GM18517 (cell line): Measurements from ENCODE around the gene PGLYRP2.

Source experiments
- ATAC-seq: cut with Tn5 transposase; IDR thresholded peaks from one replicate; pipeline ENCODE4 v1.9.1; 2021; ENCODE audit warnings: mild to moderate bottlenecking, moderate library complexity; ENCODE audit not compliant: unreplicated experiment

PGLYRP2 gene

DNA sequence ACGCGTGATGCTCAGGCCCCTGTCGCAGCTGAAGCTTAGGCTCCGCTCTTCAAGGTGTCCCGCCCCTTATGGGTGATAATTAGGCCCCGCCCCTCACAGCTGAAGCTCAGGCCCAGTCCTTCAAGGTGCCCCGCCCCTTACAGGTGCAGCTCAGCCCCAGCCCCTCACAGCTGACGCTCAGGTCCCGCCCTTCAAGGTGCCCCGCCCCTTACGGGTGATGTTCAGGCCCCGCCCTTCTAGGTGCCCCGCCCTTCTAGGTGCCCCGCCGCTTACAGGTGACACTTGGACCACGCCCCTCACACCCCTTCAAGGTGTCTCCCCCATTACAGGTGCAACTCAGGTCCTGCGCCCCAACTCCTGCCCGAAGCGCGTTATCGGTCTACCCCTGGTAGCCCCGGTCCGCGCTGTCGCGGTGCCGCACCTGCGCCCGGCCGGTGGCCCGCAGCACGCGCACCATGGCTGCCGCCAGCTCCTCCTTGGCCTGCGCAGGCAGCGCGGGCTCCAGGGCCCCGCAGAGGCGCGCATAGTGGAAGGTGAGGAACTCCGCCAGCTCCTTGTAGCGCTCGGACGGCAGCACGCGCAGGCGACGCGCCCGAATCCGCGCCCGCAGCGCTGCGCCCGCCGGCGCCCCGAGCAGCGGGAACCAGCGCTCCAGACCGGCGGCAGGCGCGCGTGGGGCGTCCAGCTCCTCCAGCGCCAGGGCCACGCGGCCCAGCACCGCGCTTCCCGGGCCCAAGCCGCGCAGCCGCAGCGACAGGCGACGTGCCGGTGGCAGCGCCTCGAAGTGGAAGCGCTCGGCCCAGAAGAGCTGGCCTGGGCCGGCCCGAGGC lies 22.2 kb downstream of the PGLYRP2 start:
- no peak for ATAC-seq

DNA sequence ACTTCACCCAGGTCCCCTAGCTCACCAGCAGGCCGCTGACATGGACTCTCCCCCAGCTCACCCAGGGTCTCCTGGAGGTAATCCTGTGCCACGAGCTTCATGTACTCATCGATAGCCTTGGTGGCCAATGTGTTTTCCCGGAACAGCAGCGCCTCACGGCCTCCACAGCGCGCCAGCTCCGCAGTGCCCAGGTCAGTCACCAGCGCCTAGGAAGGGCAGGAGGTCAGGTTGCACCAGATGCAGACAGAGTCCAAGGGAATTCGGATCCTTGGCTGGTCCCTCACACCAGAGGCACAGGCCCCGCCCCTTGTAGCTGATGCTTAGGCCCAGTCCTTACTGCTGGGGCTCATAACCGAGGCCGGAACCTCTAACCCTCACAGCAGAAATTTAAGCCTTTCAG lies 22.9 kb downstream of the PGLYRP2 start:
- no peak for ATAC-seq

DNA sequence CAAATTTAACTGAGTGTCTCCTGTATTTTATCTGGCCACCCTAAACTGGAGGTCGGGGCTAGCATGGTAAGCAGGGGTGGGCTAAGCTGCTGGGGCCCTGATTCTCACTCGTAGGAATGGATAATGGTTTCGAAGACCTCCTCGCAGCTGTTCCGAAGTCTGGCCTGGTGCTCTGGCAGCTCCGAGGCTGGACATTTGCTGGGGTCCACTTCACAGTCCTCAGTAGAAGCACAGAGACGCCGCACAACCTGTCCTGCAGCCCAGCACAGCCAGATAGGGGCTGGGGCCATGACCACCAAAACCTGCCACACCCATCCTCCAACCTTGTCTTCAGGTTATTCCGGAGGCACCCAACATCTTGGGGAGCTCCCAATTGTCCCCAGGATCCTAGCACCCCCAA lies 23.3 kb downstream of the PGLYRP2 start:
- no peak for ATAC-seq

DNA sequence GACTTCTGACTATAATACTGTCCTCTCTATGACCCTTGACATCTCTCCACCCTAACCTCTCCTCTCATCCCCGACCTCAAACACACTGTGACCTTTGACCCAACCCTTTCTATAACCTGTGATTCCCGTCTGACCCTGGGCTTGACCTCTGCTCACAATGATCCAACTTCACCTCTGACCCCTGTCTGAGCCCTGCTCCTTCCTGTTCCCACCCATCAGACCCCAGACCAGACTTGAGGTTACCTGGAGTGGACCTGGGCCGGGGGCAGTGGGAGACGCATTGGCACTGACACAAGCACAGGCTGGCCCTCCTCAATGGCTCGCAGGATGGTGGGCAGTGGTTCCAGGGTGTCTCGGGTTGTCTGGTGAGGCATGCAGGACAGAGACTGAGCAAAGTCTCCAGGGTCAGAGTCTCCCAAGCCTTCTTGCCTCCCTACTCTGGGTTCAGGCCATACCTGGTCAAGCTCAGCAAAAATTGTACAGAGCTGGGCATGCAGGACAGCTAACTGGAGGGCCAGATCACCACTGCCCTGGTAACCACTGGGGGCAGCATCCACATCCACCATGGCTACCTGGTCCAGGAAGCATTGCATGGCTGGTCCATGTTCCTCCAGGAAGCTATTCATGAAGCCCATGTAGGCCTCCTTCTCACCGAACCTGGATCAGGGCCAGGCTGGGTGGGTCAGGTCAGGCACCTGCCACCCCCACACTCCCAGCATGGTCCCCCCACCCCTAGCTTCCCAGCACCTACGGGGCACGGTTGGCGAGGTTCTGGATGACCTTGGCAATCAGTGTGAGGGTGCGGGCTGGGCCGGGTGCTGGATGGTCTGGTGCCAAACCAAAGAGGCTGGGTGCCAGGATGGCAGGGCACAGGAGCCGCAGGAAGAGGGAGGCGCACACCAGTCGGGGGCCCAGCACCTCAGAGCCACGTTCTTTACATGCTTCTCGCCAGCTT lies 25.1 kb downstream of the PGLYRP2 start:
- no peak for ATAC-seq

DNA sequence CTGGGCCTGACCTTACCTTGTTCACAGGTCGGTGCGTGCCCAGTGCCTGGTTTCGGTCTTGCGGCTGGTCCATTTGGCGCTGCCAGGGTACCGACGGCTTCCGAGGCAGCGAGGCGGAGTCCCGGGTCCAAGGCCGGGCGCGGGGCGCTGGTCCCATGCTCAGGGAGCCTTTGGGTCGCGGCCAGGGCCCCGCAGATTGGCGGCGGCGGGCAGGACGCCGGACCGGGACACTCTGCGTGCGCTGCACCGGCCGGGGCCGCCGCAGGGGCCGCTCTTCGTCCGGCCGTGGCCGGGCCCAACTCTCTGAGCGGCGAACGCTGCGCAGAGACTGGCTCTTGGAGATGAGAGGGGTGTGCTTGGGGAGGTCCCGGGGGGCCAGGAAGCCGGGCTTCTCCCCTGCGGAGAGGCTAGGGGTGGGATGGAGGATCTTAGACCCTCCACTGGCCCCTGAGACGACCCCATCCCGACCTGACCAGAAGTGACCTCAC lies 26.2 kb downstream of the PGLYRP2 start:
- no peak for ATAC-seq

DNA sequence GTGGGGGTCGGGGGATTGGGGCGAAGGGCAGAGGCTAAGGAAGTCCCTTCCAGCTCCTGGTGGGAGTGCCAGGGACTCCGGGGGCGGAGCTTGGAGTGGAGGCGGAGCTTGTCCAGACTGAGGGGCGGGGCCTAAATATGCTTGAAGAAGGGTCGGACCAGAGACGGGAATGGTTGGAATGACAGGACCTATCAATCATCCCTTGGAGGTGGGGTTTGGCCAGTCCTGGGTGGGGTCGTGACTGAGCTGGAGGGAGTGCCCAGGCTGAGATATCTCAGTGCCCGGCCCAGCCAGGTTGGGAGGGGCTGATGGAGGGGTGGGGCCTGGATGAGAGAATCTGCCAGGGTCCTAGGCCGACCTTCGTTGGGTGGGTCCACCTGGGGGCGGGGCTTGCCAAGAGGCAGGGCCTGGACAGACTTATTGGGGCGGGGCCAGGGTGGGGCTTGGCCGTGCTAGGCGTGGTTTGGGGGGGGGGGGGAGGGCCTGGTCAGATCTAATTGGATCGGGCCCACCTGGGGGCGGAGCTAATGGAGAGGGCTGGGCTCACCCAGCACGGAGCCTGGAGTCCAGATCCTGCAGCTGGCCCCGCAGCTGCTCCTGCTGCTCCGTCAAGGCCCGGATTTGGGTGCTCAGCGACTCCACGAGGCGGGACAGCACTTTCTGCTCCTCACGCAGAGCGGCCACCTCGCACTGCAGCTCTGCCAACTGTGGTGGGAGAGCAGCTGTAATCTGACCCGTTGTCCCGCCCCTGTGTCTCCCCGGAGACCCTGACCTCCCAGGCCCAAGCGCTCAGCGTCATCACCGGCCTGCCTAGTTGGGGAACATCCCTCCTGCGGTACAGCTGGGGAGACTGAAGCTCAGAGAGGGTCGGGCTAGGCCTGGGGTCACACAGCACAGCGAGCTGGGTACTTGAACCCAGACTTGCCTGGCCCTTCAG lies 26.9 kb downstream of the PGLYRP2 start:
- no peak for ATAC-seq

DNA sequence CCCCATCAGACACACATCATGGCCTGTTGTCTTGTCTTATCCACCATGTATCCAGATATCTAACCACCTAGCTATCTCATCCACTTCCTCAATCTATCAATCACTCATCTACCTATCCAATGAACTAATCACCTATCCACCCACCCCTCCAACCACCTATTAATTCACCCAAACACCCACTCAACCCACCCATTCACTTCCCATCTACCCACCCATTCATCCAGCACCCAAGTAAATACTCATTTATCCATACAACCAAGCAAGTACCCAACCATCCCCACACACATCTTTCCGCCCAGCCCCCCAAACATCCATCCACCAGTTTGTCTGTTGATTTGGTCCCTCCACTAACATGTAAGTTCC lies 28.8 kb downstream of the PGLYRP2 start:
- no peak for ATAC-seq

DNA sequence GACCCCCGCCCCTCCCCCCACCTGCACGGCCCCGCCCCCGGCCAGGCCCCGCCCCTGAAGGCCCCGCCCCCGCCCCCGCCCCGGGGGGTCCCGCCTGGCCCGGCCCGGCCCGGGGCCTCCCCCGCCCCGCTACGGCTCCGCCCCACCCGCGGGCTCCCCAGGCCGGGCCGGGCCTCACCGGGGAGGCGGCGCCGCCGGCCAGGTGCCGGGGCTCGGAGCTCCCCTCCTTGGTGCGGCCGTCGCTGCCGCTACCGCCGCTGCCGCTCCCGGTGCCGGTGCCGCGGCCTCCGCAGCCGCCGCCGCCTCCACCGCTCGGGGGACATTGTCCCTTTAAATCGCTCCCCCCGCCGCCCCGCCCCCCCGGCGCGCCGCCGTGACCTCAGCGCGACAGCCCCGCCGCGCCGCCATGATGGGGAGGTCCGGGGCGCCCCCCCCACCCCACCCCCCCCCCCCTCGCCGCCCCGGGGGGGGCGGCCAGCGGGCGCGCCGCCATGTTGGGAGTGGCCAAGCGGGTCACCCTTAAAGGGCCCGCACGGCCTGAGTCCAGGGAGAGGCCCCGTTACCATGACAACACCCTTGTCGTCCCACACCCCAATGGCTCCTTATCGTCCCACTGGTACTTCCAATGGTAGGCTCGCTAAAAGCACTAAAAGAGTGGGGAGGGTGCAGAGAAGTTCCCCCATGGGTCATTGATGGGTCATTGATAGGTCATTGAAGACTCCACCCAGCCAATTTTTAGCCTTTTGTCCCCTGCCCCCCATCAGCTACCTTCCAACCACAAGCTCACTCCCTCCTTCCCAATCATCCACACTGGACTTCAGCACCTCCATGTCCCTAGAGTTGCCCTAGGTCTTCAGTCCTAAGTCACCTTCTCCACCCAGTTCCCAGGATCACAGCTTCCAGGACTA lies 29.4 kb downstream of the PGLYRP2 start, which contains the start of gene WIZ:
WIZ (minus strand) TSS at position 337 of the 908 bp plus-strand sequence. CDS start 1,649 bp downstream, outside the sequence.
- no peak for ATAC-seq

DNA sequence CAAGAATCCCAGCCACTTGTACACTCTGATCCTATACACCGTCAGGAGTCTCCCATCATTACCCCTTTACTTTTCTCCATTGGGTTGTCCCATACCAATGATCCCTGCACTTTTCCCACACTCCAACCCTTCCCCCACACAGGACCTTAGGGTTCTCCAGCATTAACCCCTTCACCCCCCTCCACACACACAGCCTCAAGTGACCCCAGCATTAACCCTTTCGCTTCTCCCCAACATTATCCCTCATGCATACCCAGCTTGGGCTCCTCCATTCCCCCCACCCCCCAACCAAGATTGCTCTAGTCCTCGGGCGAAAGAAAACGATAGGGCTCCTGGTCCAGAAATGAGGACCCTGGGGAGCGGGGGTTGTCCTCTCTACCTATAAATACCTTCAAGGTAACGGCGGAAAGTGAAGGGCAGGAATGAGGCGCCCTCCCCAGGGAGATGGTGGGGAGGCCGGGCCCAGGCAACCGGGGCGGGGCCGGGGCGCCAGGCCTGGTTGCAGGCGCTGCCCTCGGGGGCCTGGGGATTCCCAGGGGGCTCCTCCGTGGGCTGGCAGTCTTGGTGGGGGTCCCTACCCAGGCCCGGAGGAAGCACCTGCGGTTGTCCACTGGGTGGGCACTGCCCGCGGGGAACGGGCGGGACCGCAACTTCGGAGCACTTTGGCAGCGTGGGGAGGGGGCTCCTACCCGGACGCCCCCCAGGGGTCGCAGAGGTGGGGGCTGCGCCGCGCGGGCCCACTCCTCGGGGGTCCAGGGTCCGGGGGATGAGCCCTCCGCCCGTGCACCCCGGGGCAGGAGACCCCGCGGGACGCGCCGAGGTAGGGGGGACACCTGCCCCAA lies 30.3 kb downstream of the PGLYRP2 start:
- ATAC-seq = no peak

DNA sequence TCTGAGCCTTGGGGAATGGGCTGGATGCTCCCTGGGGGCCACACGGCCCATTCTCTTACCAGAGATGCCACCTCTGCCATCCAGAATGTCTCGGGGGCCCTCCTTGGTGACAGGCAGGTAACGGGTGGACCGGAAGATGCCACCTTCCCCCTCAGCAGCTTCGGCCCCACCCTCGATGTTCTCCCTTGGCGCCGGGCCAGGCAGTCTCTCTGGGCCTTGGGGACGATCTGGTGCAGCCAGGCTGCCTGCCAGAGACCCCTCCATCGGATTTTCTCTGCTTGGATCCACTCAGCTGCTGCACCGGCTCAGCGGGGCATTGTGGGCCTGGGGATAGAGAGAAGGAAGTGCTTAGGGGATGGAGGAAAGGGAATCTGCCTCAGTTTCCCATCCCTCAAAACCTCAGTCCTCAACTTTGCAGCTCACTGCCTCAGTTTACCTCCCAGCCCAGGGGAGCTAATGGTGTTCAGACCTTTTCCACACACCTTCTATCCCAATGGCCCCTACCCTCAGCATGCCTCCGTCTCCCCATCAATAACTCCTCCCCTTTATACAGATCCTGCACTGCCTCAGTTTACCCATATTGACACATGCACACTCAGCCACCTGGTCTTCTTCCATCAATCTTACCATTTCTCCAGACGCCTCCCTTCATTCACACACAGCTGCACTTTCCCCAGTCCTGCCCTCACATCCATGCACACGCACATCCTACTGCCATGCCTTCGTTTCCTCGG lies 31.1 kb downstream of the PGLYRP2 start:
- ATAC-seq = no peak

DNA sequence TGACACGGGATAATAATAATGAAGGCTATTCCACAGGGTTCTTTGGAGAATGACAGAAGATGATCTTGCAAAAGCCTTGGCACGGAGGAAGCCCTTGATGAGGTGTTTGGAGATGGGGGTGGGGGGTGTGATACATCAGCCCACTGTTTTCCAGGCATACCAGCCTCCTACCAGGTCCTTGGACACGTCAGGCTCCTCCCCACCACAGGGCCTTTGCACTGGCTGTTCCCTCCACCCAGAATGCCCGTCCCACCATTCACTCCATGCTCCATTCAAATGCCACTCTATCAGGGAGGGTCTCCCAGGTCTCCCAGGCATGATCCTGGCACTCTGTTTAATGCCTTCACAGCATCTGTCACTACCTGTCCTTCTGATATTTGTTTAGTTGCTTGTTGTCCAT lies 32.2 kb downstream of the PGLYRP2 start:
- no peak for ATAC-seq

DNA sequence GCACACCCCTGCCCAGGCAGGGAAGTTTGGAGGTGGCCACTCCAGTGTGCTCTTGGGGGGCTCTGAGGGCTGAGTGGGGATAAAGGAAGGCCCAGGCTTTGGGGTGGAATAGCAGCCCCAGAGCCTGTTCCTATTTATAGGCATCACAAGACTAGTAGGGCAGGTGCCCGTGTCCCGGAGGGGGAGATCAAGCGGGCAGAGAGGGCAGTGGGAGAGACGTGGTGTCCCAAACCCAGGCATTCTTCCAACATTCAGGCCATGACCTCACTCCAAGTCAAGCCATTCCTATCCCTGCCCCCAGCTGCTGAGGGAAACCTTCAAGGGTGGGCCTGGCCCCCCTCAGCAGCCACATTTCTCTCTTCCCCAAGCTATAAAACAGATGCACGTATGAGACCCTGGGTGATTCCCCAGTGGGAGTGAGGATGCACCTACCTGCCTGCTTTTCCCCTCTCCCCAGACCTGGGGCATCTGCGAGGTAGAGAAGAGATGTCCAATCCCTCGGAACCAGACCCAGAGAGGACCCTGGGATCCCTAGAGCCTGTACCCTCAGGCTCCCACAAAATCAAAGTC lies 33.4 kb downstream of the PGLYRP2 start:
- no peak for ATAC-seq

DNA sequence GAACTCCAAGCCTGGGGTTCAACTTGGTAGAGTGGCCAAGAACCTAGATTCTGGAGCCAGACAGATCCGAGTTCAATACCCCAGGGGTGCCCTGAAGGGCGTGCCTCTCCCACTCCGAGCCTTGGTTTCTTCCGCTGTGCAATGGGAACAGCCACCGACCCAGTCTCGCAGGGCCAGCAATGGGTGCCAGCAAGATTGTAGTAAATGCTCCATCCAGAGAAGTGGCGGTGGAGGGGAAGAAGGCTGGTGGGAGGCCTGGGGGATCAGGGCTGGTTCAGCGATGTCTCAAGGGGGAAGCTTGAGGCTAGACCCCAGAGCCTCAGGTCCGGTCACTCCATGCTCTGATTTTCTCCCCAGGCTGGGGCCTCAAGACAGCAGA lies 34.1 kb downstream of the PGLYRP2 start:
- no peak for ATAC-seq

DNA sequence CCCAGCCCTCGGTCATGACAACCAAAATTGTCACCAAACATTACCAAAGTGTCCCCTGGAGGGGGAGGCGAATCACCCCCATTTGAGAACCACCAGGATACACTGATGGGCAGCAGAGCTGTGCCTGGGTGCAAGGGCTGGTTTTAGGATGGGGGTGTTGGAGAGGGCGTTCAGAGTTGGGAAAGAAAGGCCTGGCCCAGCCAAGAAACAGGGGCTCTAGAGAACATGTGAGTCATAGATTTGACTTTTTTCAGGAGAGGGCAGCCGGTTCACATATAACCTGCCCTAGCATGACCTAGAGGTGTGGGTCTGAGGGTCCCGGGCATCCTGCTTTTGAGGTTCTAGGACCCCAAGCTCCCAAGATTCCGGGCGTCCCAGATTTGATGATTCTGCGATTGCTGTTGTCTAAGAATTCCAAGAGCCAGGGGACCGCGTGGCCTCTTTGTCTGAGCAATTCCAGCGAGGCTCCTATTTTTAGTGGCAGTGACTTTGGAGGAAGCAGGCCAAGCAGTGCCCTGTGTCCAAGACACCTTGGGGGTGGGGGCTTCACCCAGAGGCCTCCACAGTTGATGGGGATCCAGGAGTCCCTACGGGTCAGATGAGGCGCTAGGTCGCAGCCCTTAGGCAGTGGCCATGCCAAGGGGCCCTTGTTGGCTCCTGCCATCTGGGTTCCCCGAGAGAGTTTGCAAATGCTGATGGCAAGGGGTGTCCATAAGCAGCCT lies 34.6 kb downstream of the PGLYRP2 start:
- no peak for ATAC-seq

DNA sequence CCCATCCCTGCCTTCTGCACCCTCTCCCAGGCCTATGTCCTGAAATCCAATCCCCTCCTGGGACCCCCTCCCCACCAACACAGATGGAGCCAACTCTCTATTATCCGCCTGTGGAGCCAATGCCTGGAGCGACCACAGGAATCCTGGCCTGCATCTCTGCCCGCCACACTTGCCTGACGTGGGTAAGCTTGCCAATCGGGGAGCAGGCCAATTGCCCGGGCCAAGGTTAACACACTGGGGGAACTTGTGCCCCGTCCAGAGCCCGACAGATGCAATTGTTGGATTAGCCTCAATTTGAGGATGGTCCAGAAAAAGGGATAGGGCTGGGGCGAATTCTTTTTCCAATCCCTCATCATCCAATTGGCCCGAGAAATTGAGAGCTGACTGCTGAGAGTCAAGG lies 35.5 kb downstream of the PGLYRP2 start:
- ATAC-seq = no peak

DNA sequence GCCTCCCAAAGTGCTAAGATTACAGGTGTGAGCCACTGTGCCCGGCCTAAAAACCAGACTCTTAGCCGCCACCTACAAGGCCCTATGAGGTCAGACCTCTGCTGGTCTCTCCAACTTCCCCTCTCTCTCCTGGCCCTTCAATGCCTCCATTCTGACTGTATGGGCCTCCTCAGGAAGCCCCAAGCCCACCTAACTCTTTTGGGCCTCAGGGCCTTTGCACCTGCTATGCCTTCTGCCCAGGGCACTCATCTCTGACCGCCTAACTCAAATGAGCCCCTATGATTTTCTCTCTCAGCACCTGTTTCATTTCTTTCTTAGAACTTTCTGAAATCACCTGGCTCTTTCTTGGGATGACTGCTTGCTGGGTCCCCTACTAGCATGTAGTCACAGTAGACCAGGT lies 36.0 kb downstream of the PGLYRP2 start:
- ATAC-seq = no peak
